Globus pallidus (tissue), 1 donor: Measurements from ENCODE around the gene DNMT3L.

ENCODE experiments used
- DNase-seq: peaks from one replicate; pipeline ENCODE4 v3.0.0-alpha.2; 2015; ENCODE audit warnings: low spot score

The DNMT3L gene

GRCh38 chr21:44279354-44280260 is 17.9 kb upstream of the DNMT3L start:
- DNase-seq, result no peak

GRCh38 chr21:44275041-44275440 is 13.3 kb upstream of the DNMT3L start:
- DNase-seq, result no peak

GRCh38 chr21:44273046-44273445 is 11.3 kb upstream of the DNMT3L start:
- DNase-seq, result no peak

DNA sequence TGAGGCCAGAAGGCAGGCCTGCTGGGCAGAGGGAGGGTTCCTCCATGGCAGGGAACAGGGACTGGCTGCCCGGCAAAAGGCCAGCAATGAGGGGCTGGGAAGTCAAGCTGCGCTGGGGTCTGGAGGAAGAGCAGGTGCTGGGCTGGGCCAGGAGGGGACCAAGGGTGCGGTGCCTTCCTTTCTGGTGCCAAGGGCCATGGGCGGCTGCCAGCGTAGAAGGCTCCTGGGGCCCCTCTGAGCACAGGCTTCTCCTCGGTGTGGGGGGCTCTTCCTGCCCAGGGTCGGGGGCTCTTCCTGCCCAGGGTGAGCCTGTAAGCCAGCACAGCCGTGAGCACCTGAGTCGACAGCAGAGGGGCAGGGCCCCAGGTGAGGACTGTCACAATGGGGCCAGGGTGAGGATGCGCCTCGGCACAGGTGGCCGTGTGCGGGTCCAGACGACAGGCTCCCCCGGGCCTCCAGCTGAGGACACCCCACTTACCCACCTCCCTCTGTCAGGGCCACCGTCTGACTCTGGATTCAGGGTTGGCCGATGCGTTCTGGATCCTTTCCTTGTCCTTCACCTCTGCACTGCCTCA is 10.7 kb upstream of the DNMT3L start:
- no peak for DNase-seq

- DNase-seq, result no peak
These were observed 10.0 kb upstream of the DNMT3L start for GRCh38 chr21:44271558-44272283.

DNA sequence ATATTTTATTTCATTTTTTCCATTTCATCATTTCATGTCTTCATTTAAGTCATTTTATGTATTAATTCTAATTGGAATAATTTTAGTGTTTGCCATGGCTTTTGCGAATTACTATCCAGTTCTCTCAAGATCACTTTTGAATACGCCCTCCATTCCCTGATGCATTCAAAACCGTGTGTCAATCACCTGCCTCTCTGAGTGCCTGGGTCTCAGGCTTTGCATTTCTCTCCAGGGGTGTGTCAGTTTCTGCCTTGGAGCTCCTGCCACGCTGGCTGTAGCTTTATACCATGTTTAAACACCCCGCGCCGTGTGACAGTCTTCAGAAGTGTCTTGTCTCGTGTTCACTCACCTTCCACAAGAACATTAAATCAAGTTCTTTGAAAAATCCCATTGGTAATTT is 7.4 kb upstream of the DNMT3L start:
- DNase-seq, result no peak

DNA sequence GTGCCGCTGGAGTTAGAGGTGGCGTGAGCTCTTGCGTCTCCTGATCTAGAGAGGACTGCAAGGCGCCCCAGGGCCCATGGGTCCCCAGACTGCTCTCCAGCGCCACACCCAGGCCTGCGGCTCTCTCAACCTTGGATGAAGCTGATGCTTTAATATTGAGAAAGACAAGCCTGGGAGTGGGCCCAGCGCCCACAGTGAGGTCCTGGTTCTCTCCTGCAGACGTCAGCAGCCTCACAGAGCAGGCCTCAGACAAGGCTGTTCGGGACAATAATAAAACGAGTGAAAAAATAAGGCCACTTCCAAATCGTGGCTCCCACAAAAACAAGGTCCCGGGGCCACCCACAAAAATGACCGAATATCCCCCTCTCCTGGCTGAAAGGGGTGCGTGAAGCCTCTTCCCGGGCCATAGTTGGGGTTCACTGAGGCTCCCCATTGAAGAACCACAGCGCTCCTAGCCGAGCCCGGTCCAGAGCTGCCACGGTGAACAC is 6.0 kb upstream of the DNMT3L start:
- peak; percentile 15 for DNase-seq

GRCh38 chr21:44265734-44266270 is 4.1 kb upstream of the DNMT3L start:
- no peak for DNase-seq

DNA sequence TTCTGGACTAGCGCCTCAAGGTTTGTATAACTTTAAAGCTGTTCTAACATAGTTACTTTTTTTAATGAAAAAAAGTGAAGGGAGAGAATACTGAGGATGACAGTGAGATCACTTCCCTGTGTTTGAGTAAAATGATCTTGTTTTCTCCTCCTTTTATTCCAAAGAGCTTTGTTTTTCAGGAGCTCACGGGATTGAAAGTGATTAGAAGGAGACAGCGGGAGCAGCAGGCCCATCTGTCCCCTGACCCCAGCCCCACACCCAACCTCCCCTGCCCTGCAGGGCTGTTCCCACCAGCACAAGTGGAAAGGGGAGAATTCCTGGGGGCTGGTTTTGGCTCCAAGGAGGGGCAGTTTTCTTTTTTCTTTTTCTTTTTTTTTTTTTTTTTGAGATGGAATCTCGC is 2.1 kb upstream of the DNMT3L start:
- DNase-seq, result no peak

- DNase-seq, result no peak
These were observed 1.6 kb upstream of the DNMT3L start for GRCh38 chr21:44263221-44263760.

- no peak for DNase-seq
These were observed 800 bp upstream of the DNMT3L start for GRCh38 chr21:44262338-44263056.

- no peak for DNase-seq
These were observed 686 bp downstream of the DNMT3L start for GRCh38 chr21:44260791-44261631.

GRCh38 chr21:44260066-44260465 is 1.6 kb downstream of the DNMT3L start:
- no peak for DNase-seq

DNA sequence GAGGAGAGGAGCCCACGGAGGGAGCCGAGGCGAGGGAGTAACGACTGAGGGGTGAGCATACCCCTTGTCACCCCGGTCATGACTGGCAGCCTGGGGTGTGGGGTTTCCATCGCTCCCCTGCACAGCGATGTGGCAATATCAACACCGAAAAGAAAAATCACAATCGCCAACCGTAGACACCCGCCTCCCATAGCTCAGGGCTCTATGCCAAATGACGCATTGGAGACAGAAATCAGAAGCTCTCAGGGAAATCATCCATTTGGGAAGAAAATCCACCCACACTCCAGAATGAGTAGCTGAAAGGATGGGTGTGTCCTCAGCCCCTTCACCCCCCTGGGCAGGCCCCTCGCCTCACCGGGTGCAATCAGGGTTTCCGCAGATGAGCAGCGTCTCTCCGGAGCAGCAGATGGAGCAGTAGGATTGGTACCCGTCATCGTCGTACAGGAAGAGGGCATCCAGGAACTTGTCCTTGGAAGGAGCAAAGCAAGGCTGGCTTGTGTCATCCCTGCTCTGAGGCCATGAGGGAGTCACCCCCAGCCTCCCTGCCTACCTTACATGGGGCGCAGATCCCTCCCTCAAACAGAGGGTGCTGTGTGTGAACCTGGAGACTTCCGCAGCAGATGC is 2.5 kb downstream of the DNMT3L start:
- no peak for DNase-seq

GRCh38 chr21:44258056-44258725 is 3.5 kb downstream of the DNMT3L start:
- DNase-seq, result no peak

DNA sequence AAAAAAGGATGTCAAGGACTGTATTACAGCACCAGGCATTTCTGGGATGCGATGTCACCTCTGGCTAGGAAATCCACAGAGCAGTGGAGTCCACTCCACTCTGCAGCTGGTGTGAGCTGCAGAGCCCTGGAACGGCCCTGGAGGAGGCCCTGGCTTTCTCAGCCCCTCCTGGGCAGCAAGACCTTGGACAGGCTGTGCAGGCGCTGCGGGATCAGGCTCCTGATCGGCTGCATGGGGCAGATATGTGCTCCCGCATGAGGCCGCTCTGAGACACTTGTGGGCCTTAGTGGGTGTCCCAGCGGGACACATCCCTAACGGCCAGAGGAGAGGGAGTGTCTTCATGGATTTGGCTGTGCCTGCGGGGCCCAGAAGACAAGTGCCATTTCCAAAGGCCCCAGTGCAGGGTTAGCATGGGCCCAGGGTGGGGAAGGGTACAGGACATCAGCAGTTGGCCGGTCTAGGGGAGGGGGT is 6.2 kb downstream of the DNMT3L start:
- DNase-seq, result no peak

DNA sequence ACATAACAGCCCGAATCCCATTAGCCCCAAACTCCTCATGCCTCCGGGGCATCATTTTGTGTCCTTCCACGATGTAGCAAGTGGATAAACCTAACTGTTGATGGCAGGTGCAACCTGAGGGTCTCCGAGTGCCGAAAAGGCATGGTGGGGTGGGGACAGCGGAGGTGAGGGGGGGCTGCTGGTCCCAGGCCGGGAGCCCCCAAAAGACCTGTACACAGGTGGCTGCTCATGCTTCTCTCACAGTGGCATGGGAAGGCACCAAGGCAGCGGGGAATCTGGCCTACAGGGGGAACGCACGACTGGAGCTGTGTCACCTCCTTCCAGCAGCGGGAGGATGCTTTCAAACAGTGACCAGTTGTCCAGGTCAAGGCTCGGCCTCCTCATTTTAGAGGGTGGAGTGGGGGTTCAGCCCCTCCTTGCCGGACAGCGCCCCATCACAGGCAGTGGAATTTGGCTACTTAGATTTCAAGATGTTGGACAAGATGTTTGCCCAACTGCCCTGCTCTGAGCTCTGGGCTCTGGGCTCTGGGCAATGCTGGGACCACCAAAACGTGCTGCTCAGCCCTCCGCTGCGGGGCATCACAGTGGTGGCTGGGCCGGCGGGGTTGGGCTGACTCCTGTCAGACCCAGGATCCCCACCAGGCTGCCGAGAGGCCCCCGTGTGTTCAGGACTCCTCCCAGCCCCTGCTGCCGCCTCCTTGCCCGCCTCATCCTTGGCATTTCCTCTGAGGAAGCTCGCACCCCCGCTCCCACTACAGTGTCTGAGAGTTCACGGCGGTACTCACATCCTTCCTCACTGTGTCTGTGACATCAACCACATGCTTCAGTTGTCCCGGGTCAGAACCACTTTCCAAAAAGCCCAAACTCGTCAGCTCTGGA is 7.6 kb downstream of the DNMT3L start:
- no peak for DNase-seq
